HepG2 (cell line): ENCODE results near the gene ELAVL3.

Experiments
- CAMTA2 ChIP-seq: sonication (generic); formaldehyde crosslinking; IDR thresholded peaks from 2 replicates; pipeline ENCODE4 v1.4.0; 2020; ENCODE audit warnings: mild to moderate bottlenecking, missing genetic modification reagents, borderline replicate concordance
- CREB1 ChIP-seq, 2 experiments: fragments of 450-650 bp in 1 of 2; IDR thresholded peaks; 2 replicates each; pipeline ENCODE4 v1.6.1; 2016 to 2017; ENCODE audit warnings: control low read depth in 1 of 2, mild to moderate bottlenecking in 1 of 2, missing compliant biosample characterization in 1 of 2, missing genetic modification characterization in 1 of 2
- CTCF ChIP-seq: sonication (generic); formaldehyde crosslinking; IDR thresholded peaks from 2 replicates; pipeline ENCODE4 v1.5.0; 2020; ENCODE audit warnings: mild to moderate bottlenecking, missing genetic modification reagents, moderate library complexity
- NBN ChIP-seq: fragments of 450-650 bp; conservative IDR thresholded peaks from 2 replicates; pipeline ENCODE4 v1.6.1; 2017
- PCBP2 ChIP-seq: fragments of 200-400 bp; formaldehyde crosslinking; optimal IDR thresholded peaks from 2 replicates; pipeline ENCODE3; 2018; ENCODE audit warnings: low read length, low read depth; ENCODE audit not compliant: poor library complexity, severe bottlenecking
- RAD21 ChIP-seq: fragments of 450-650 bp; formaldehyde crosslinking; IDR thresholded peaks from 2 replicates; pipeline ENCODE4 v1.5.0; 2020; ENCODE audit warnings: mild to moderate bottlenecking
- RFXANK ChIP-seq: IDR thresholded peaks from 2 replicates; pipeline ENCODE4 v1.6.1; 2016
- SIN3A ChIP-seq: IDR thresholded peaks from 2 replicates; pipeline ENCODE4 v1.6.1; 2011; ENCODE audit warnings: low read depth, mild to moderate bottlenecking, control low read depth, low read length, borderline replicate concordance
- SMARCE1 ChIP-seq: fragments of 450-650 bp; IDR thresholded peaks from 2 replicates; pipeline ENCODE4 v1.6.1; 2017; ENCODE audit warnings: borderline replicate concordance
- ZFYVE20 ChIP-seq: sonication (generic); formaldehyde crosslinking; IDR thresholded peaks from 2 replicates; pipeline ENCODE4 v1.8.0; 2023; ENCODE audit warnings: low read depth, mild to moderate bottlenecking, moderate library complexity, missing genetic modification reagents, borderline replicate concordance
- ZNF331 ChIP-seq: sonication (generic); formaldehyde crosslinking; IDR thresholded peaks from 2 replicates; pipeline ENCODE4 v1.4.0; 2020; ENCODE audit warnings: missing genetic modification reagents
- TF ChIP-seq, protein P1 (sequence below): IDR thresholded peaks from 2 replicates; pipeline ENCODE4 v1.6.1; 2012; ENCODE audit warnings: inconsistent platforms

DNA sequence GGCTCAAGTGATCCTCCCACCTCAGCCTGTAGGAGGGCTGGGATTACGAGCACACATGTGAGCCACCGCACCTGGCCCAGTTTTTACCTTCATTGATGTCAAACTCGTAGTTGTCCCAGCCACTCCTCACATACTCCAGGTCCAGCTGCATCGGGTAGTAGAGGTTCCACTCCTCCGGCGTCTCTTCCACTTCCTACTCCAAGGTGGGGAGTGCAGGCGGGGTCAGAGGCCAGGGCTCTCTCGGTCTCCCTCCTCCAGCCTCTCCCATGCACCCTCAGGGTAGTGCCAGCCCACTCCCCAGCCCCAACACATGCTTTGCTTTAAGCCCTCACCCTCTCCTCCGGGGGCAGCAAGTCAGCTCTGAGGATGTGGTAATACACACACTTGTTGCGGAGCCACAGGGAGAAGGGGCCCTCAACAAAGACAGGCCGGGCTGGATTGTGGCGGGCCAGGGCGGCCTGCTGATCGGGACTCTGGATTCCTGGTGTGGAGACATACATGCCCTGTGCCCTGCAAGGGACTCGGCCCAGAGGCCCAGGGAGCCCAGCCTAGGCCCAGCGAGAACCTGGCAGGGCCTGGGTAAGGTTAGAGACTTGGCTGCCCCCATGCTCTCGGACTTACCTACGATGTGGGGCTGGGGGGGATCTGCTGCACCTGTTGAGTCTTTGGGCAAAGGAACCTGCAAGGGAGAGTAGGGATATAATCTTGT lies 26.7 kb upstream of the ELAVL3 start:
- TF ChIP-seq ZNF331 (CRISPR knock-in tag) (no peak), NBN (no peak), RFXANK (CRISPR knock-in tag) (no peak), SMARCE1 (no peak), ZFYVE20 (CRISPR knock-in tag) (no peak), CREB1 (IDR thresholded peaks at IDR 0.05) (no peak), CREB1 (CRISPR knock-in tag; IDR thresholded peaks at IDR 0.05) (no peak), CAMTA2 (CRISPR knock-in tag) (no peak), RAD21 (CRISPR knock-in tag) (no peak), PCBP2 (no peak), CTCF (CRISPR knock-in tag) (no peak), SIN3A (no peak)
- TF ChIP-seq, protein P1, sequence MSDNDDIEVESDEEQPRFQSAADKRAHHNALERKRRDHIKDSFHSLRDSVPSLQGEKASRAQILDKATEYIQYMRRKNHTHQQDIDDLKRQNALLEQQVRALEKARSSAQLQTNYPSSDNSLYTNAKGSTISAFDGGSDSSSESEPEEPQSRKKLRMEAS: no peak
